Spleen (tissue), 11 donors: ENCODE data around the gene VEZT. TPM values are rescaled to one million over a fixed set of nuclear protein-coding genes. Genes with fewer than 3 reads are reported as not detected.
"Not testable (repeated sequence)": the region's sequence is repeated elsewhere in the genome, so short reads cannot be mapped to it uniquely, and the experiment has no call there.

Experiments
- DNase-seq: peaks from one replicate; pipeline ENCODE4 v3.0.0-alpha.2; 2020
- H3K27ac ChIP-seq, 8 donors: fragments of 200-600 bp; sonication (generic) in 7 of 8; 1 replicate in 4 of 8; 2 replicates in 4 of 8; pipeline versions ENCODE4 v1.5.0 to v1.8.0; 2016 to 2021; ENCODE audit warnings: inconsistent platforms in 4 of 8, mild to moderate bottlenecking in 4 of 8, moderate library complexity in 1 of 8
- H3K27me3 ChIP-seq, 7 donors: fragments of 200-600 bp; sonication (generic) in 6 of 7; replicated peaks in 1 of 7; 1 replicate in 4 of 7; 2 replicates in 3 of 7; pipeline versions ENCODE4 v1.5.0 to v1.8.0; 2016 to 2021; ENCODE audit warnings: inconsistent platforms in 3 of 7, mild to moderate bottlenecking in 1 of 7
- H3K36me3 ChIP-seq, 6 donors: fragments of 200-600 bp; sonication (generic) in 5 of 6; 1 replicate in 4 of 6; 2 replicates in 2 of 6; pipeline versions ENCODE4 v1.5.0 to v1.8.0; 2016 to 2021; ENCODE audit warnings: inconsistent platforms in 2 of 6
- H3K4me1 ChIP-seq, 6 donors: fragments of 200-600 bp; sonication (generic) in 5 of 6; 1 replicate in 3 of 6; 2 replicates in 3 of 6; pipeline versions ENCODE4 v1.5.0 to v1.8.0; 2016 to 2021; ENCODE audit warnings: inconsistent platforms in 3 of 6
- H3K4me3 ChIP-seq, 8 donors: fragments of 200-600 bp; sonication (generic) in 7 of 8; 1 replicate in 4 of 8; 2 replicates in 4 of 8; pipeline versions ENCODE4 v1.5.0 to v1.8.0; 2016 to 2021; ENCODE audit warnings: inconsistent platforms in 4 of 8, mild to moderate bottlenecking in 4 of 8, moderate library complexity in 2 of 8
- H3K9me3 ChIP-seq, 8 donors: fragments of 200-600 bp; sonication (generic) in 7 of 8; 1 replicate in 4 of 8; 2 replicates in 4 of 8; pipeline versions ENCODE4 v1.5.0 to v1.8.0; 2016 to 2021; ENCODE audit warnings: inconsistent platforms in 4 of 8
- CTCF ChIP-seq, 11 experiments: fragments of 200-600 bp in 7 of 11; fragments of 450-650 bp in 4 of 11; sonication (generic) in 4 of 11; IDR thresholded peaks in 8 of 11; conservative IDR thresholded peaks in 3 of 11; 1 replicate in 7 of 11; 2 replicates in 4 of 11; pipeline versions ENCODE4 v1.4.0 to v1.8.0; 2016 to 2021; ENCODE audit warnings: antibody characterized with exemption in 11 of 11, inconsistent platforms in 4 of 11, mild to moderate bottlenecking in 1 of 11
- POLR2A ChIP-seq, 3 donors: fragments of 450-650 bp; IDR thresholded peaks; one replicate each; pipeline ENCODE4 v1.5.1; 2017; ENCODE audit warnings: antibody characterized with exemption in 3 of 3, mild to moderate bottlenecking in 1 of 3
- POLR2AphosphoS5 ChIP-seq, 3 donors: sonication (generic); formaldehyde crosslinking; IDR thresholded peaks; one replicate each; pipeline ENCODE4 v1.5.1; 2017; ENCODE audit warnings: antibody characterized with exemption in 3 of 3
- WGBS, 5 donors: extraction: QIAGEN DNeasy Blood & Tissue Kit in 3 of 5; methylation state at CpG; one replicate each; pipeline versions ENCODE4 v1.1.5 to v1.1.7; 2013 to 2018; 5-methylcytosine and 5-hydroxymethylcytosine counted together
- intact Hi-C: fragments of 100-400 bp; cut with DNase I; formaldehyde crosslinking; loops from one replicate; pipeline ENCODE4 v1.15.0; 2023; ENCODE audit warnings: low total_unique reads
- polyA plus RNA-seq, 3 donors: library from polyadenylated mRNA; stranded (reverse); fragments of 200-250 nt; gene quantifications; one replicate each; pipeline ENCODE4 v1.2.1, GENCODE V29; 2013
- total RNA-seq, 7 donors: library from RNA; depleted of rRNA in 3 of 7; stranded (reverse); fragments of >200 nt in 3 of 7; fragmentation: NEBNext Ultra II Directional in 4 of 7; extraction: Animal tissue kit (Norgen Biotek cat#: 25700) in 4 of 7; gene quantifications; one replicate each; pipeline versions ENCODE4 v1.1.0 to v1.2.1, GENCODE V29; 2016 to 2021
- donor health status: healthy with polysubstance abuse.
- donor health status: DM: no; HTN: no; CAD: no; lungs with moderate emphysema.
- donor health status: DM: no; HTN: no; CAD: no.
- donor health status: Bipolar disorder and iron deficiency.
- donor health status: healthy.
- donor health status: DM: no; HTN: no; CAD: no.
- donor health status: DM: yes; HTN: yes; CAD: no.

VEZT gene
- total and polyA plus RNA-seq, 10 donors = 17.0 to 64.3 (median 44.8) TPM

GRCh38 chr12:95229636-95230035 is 12.0 kb downstream of the VEZT start:
- Histone ChIP-seq H3K27ac (no peak overlapping the region), H3K4me3 (no peak overlapping the region), H3K36me3 (peaks cover 0 to 19% (median 3%) of the 10 kb centered on the region in 6 donors), H3K9me3 (no peaks in the 10 kb centered on the region), H3K4me1 (peaks cover 0 to 44% (median 25%) of the 10 kb centered on the region in 6 donors), H3K27me3 (no peaks in the 10 kb centered on the region)
- whole genome bisulfite sequencing, 5 donors = 85 to 95% (median 93%) methylated on average over 7 of the region's 7 CpGs
- intact Hi-C loops = no loop called here
- DNase-seq = no peak
- TF ChIP-seq POLR2A (IDR thresholded peaks at IDR 0.05) (no peak), POLR2AphosphoS5 (IDR thresholded peaks at IDR 0.05) (no peak)

- peaks cover 0 to 44% (median 25%) of the 10 kb centered on the region in 6 donors for H3K4me1 ChIP-seq
- peaks cover 0 to 13% (median under 1%) of the 10 kb centered on the region in 6 donors for H3K36me3 ChIP-seq
- H3K27ac ChIP-seq = no peak overlapping the region
- H3K27me3 ChIP-seq = no peaks in the 10 kb centered on the region
- H3K4me3 ChIP-seq = no peak overlapping the region
- H3K9me3 ChIP-seq = no peaks in the 10 kb centered on the region
- no peak for DNase-seq
- intact Hi-C loops = no loop called here
- TF ChIP-seq POLR2A (IDR thresholded peaks at IDR 0.05) (no peak), CTCF (IDR thresholded peaks at IDR 0.05 in 8 of 11, conservative IDR thresholded peaks at IDR 0.05 in 3 of 11) (no peak), POLR2AphosphoS5 (IDR thresholded peaks at IDR 0.05) (no peak)
These were observed 12.7 kb downstream of the VEZT start for GRCh38 chr12:95230313-95230712.

GRCh38 chr12:95231190-95231589 is 13.6 kb downstream of the VEZT start:
- intact Hi-C loops = no loop called here
- H3K4me1 ChIP-seq = peaks cover 0 to 44% (median 25%) of the 10 kb centered on the region in 6 donors
- no peak for TF ChIP-seq POLR2A (IDR thresholded peaks at IDR 0.05)
- TF ChIP-seq POLR2AphosphoS5 (IDR thresholded peaks at IDR 0.05) = no peak
- no peak for TF ChIP-seq CTCF (IDR thresholded peaks at IDR 0.05 in 8 of 11, conservative IDR thresholded peaks at IDR 0.05 in 3 of 11)
- H3K27me3 ChIP-seq = no peaks in the 10 kb centered on the region
- 68 to 84% (median 73%) methylated on average over 2 of the region's 2 CpGs for WGBS, 5 donors
- H3K9me3 ChIP-seq = no peaks in the 10 kb centered on the region
- no peak overlapping the region for H3K27ac ChIP-seq
- H3K36me3 ChIP-seq = peaks cover 0 to 6% (median 0%) of the 10 kb centered on the region in 6 donors
- no peak overlapping the region for H3K4me3 ChIP-seq
- DNase-seq = no peak

GRCh38 chr12:95234187-95234586 is 16.6 kb downstream of the VEZT start:
- DNase-seq = peak; percentile 36
- intact Hi-C loops, H3K27me3 ChIP-seq: not testable (repeated sequence)

GRCh38 chr12:95235621-95236020 is 18.0 kb downstream of the VEZT start:
- H3K4me1 ChIP-seq = peaks cover 0 to 17% (median 6%) of the 10 kb centered on the region in 6 donors
- H3K36me3 ChIP-seq, intact Hi-C loops, H3K9me3 ChIP-seq, H3K27ac ChIP-seq, H3K4me3 ChIP-seq, H3K27me3 ChIP-seq: not testable (repeated sequence)
- peak; percentile 48 for DNase-seq
- WGBS, 5 donors = 93 to 97% (median 95%) methylated on average over 11 to 31 of the region's 31 CpGs

More at GRCh38 chr12:95234187-95234586, 16.6 kb downstream of the VEZT start:
- WGBS, 5 donors = 97 to 99% (median 98%) methylated on average over 14 of the region's 14 CpGs
- H3K36me3 ChIP-seq, H3K27ac ChIP-seq, H3K4me3 ChIP-seq, H3K9me3 ChIP-seq: not testable (repeated sequence)
- peaks cover 0 to 26% (median 12%) of the 10 kb centered on the region in 6 donors for H3K4me1 ChIP-seq

- no peak overlapping the region for H3K27ac ChIP-seq
- H3K9me3 ChIP-seq = no peaks in the 10 kb centered on the region
- peaks cover 0 to 11% (median 1%) of the 10 kb centered on the region in 6 donors for H3K36me3 ChIP-seq
- no peak for TF ChIP-seq POLR2AphosphoS5 (IDR thresholded peaks at IDR 0.05)
- no peak for TF ChIP-seq CTCF (IDR thresholded peaks at IDR 0.05 in 8 of 11, conservative IDR thresholded peaks at IDR 0.05 in 3 of 11)
- TF ChIP-seq POLR2A (IDR thresholded peaks at IDR 0.05) = no peak
- no peaks in the 10 kb centered on the region for H3K27me3 ChIP-seq
- intact Hi-C loops = no loop called here
- H3K4me1 ChIP-seq = peaks cover 0 to 7% (median 0%) of the 10 kb centered on the region in 6 donors
- WGBS, 5 donors = 67 to 97% (median 80%) methylated on average over 1 of the region's 1 CpG
- no peak for DNase-seq
- no peak overlapping the region for H3K4me3 ChIP-seq
These were observed 19.7 kb downstream of the VEZT start for GRCh38 chr12:95237315-95237714.
